ENCODE results near the gene CSRP1. TPM values are rescaled to one million over a fixed set of nuclear protein-coding genes. Genes with fewer than 3 reads are reported as not detected.
"Not testable (repeated sequence)": the region's sequence is repeated elsewhere in the genome, so short reads cannot be mapped to it uniquely, and the experiment has no call there.

Gene CSRP1
- total RNA-seq, 2 donors from 2014 or later, result 25.0 to 51.1 TPM

DNA sequence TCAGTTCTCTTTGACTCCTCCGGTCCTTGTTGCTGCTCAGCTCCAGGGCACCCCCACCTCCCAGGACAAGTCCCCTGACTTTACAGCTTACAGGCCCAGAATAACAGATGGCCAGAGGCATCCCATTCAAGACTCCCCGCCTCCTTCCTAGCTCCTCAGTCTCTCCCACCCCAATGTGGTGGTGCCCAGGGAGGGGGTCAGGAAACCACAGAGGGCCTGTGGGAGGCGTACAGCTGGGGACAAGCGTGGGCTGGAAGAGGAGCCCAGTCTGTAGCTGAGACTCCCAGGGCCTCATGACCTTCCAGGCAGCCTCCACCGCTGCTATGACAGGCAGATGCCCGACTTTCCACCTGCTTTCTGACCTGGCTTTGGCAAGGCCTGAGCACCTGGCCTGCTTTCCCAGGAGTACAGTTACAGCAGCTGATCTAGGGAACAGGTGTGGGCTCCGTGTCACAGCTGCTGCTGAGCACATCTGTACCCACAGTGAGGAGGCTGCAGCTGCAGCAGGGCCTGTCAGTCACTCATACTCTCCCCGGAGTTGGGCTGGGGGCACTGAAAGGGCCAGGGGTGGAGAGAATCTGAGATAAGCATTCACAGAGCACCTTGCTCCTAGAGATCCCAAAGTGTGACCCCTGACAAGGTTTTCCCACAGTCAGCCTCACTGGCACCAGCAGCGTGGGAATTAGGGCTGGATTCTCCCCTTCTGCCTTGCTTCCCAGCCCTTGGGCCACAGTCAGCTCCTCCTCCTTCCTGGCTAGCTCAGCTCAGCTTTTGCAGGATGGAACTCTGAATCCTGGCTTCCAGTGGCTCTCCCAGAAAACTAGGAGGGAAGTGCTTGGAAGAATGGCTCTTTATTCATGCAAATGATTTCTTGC, 24.9 kb upstream of the CSRP1 start:
- Mint-ChIP-seq H3K4me1 (no peaks in the 10 kb centered on the region), H3K36me3 (ENCODE audit: low read depth) (peaks cover 13% of the 10 kb centered on the region), H3K27me3 (peaks cover 7% of the 10 kb centered on the region), H3K4me3 (no peak overlapping the region), H3K27ac (no peak overlapping the region), H3K9me3 (no peaks in the 10 kb centered on the region)
- no peak for ATAC-seq (replicated peaks)

DNA sequence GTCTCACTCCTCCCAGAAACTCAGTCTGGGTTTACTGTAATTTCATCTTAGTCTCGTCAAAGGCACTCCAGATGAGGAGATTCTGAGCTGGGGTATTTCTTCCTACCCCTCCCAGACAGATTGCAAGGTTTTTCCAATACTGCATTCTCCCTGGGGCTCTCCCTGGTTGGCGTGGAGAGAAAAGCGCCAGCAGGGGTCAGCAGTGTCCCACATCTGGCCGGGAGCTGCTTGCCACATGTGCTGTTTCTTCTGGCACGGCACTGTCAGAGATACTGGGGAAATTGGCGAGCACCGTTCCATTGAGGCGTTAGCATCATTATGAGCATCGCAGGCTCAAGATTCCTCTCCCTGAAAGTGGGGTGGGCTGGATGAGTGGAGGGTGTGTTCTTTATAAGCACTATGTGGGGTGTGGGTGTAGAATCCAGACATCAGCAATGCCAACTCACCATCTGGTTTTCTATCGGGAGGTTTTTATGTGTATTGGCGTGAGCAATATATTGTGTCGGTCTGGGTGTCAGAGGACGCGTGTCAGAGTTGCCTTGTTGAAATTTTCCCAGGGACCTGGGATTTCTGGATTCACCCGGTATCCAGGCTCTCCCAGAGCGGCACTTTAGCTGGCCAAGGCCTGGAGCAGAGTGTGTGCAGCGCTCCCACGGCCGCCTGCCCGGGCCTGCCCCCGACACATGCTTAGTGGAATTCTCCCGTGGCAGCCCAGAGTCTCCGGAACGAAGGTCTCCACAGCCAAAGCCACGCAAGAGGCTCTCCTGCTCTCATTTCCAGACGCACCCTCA, 24.0 kb upstream of the CSRP1 start:
- ATAC-seq (replicated peaks), result peak; percentile 52
- Mint-ChIP-seq H3K27ac (no peak overlapping the region), H3K4me1 (no peaks in the 10 kb centered on the region), H3K27me3 (no peaks in the 10 kb centered on the region), H3K4me3 (no peak overlapping the region), H3K36me3 (ENCODE audit: low read depth) (peaks cover 13% of the 10 kb centered on the region), H3K9me3 (no peaks in the 10 kb centered on the region)

DNA sequence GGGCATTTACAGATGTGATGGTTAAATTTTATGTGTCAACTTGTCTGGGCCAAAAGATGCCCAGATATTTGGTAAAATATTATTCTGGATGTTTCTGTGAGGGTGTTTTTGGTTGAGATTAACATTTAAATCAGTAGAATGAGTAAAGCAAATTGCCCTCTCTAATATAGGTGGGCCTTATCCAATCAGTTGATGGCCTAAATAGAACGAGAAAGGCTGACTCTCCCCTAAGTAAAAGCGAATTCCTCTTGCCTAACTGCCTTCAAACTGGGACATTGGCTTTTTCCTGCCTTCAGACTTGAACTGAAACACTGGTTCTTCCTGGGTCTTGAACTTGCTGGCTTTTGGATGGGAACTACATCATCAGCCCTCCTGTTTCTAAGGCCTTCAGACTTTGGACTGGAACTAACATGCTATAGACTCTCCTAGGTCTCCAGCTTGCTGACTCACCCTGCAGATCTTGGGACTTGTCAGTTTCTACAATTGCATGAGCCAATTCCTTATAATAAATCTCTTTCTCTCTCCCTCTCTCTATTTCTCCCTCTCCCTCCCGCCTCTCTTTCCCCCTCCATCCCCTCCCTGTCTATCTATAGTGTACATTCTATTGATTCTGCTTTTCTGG, 21.8 kb upstream of the CSRP1 start:
- Mint-ChIP-seq H3K27ac (no peak overlapping the region), H3K27me3 (no peaks in the 10 kb centered on the region), H3K36me3 (ENCODE audit: low read depth) (peaks cover 18% of the 10 kb centered on the region), H3K4me3 (no peak overlapping the region), H3K9me3 (no peaks in the 10 kb centered on the region), H3K4me1 (no peaks in the 10 kb centered on the region)
- no peak for ATAC-seq (replicated peaks)

- Mint-ChIP-seq H3K4me3 (no peak overlapping the region), H3K36me3 (ENCODE audit: low read depth) (peaks cover 15% of the 10 kb centered on the region), H3K4me1 (no peaks in the 10 kb centered on the region), H3K27ac (no peak overlapping the region), H3K9me3 (no peaks in the 10 kb centered on the region), H3K27me3 (no peaks in the 10 kb centered on the region)
- no peak for ATAC-seq (replicated peaks)
Measured at GRCh38 chr1:201527879-201528278, 21.0 kb upstream of the CSRP1 start.

- H3K4me1 Mint-ChIP-seq, result no peaks in the 10 kb centered on the region
- no peak for ATAC-seq (replicated peaks)
- peaks cover 24% of the 10 kb centered on the region for H3K36me3 Mint-ChIP-seq (ENCODE audit: low read depth)
- H3K27ac Mint-ChIP-seq, result no peak overlapping the region
- no peak overlapping the region for H3K4me3 Mint-ChIP-seq
- no peaks in the 10 kb centered on the region for H3K9me3 Mint-ChIP-seq
- H3K27me3 Mint-ChIP-seq, result no peaks in the 10 kb centered on the region
Measured at GRCh38 chr1:201525193-201525778, 18.4 kb upstream of the CSRP1 start.

GRCh38 chr1:201520046-201520575, 13.2 kb upstream of the CSRP1 start:
- H3K36me3 Mint-ChIP-seq (ENCODE audit: low read depth), result peaks cover 27% of the 10 kb centered on the region
- H3K27ac Mint-ChIP-seq; H3K4me3 Mint-ChIP-seq; H3K9me3 Mint-ChIP-seq; ATAC-seq (replicated peaks); H3K27me3 Mint-ChIP-seq; H3K4me1 Mint-ChIP-seq: not testable (repeated sequence)

DNA sequence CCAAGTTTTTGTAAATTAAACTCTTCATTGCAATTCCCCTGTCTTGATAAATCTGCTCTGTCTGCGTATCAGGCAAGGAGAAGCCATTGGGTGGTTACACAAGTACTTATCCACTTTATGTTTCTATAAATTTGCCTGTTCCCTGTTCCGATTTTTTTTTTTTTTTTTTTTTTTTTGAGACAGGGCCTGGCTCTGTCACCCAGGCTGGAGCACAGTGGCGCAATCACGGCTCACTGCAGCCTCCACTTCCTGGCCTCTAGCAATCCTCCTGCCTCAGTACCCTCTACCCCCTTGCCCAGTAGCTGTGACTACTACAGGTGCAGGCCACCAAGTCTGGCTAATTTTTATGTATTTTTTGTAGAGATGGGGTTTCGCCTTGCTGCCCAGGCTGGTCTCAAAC, 11.1 kb upstream of the CSRP1 start:
- Mint-ChIP-seq H3K36me3 (ENCODE audit: low read depth) (peaks cover 22% of the 10 kb centered on the region), H3K27me3 (no peaks in the 10 kb centered on the region), H3K4me1 (peaks cover 4% of the 10 kb centered on the region), H3K9me3 (no peaks in the 10 kb centered on the region), H3K27ac (no peak overlapping the region), H3K4me3 (no peak overlapping the region)
- no peak for ATAC-seq (replicated peaks)

- Mint-ChIP-seq H3K9me3 (no peaks in the 10 kb centered on the region), H3K4me3 (no peak overlapping the region), H3K27ac (no peak overlapping the region), H3K36me3 (ENCODE audit: low read depth) (peaks cover 22% of the 10 kb centered on the region), H3K4me1 (peaks cover 4% of the 10 kb centered on the region), H3K27me3 (no peaks in the 10 kb centered on the region)
- no peak for ATAC-seq (replicated peaks)
Measured at GRCh38 chr1:201517631-201518030, 10.7 kb upstream of the CSRP1 start.

DNA sequence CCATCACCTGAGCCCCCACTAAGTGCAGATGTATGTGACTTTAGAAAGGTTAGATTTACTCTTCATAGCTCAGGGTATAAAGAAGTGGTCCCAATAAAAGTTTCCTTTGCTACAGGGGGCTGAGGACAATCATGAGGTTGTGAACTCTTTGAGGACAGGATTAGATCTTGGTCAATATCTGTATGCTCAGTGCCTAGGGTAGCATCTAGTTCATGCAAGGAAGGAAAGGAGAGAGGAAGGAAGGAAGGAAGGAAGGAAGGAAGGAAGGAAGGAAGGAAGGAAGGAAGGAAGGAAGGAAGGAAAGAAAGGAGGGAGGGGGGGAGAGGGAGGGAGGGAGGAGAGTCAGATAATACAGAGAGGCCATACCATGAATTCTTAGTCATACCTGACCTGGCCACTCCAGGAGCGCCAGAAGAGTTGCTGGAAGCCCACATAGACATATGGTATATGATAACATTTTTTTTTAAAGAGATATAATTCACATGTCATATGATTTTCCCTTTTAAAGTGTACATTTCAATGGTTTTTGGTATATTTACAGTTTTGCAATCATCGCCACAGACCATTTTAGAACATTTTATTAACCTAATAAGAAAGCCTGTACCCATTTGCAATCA, 9.7 kb upstream of the CSRP1 start:
- H3K4me1 Mint-ChIP-seq, result peaks cover 4% of the 10 kb centered on the region
- H3K27me3 Mint-ChIP-seq, result no peaks in the 10 kb centered on the region
- ATAC-seq (replicated peaks), result no peak
- no peaks in the 10 kb centered on the region for H3K9me3 Mint-ChIP-seq
- no peak overlapping the region for H3K27ac Mint-ChIP-seq
- no peak overlapping the region for H3K4me3 Mint-ChIP-seq
- peaks cover 12% of the 10 kb centered on the region for H3K36me3 Mint-ChIP-seq (ENCODE audit: low read depth)

DNA sequence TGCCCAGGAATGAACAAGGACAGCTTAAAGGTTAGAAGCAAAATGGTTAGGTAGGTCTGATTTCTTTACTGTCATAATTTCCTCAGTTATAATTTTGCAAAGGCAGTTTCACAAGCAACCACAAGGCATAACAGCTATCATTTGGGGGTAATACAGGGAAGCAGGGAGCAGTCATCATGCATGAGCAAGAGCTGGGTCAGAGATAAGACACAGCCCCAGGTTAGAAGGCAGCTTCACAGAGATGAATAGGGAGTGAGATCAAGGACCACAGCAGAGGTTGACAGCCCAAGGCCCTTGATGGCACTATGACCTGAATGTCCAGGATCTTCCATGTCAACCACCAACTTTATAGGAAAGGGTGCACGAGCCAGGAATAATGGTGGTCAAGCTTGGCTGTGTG, 9.0 kb upstream of the CSRP1 start:
- H3K27me3 Mint-ChIP-seq, result no peaks in the 10 kb centered on the region
- no peak overlapping the region for H3K4me3 Mint-ChIP-seq
- ATAC-seq (replicated peaks), result peak; percentile 50
- H3K27ac Mint-ChIP-seq, result no peak overlapping the region
- H3K36me3 Mint-ChIP-seq (ENCODE audit: low read depth), result peaks cover 6% of the 10 kb centered on the region
- H3K9me3 Mint-ChIP-seq, result no peaks in the 10 kb centered on the region
- peaks cover 4% of the 10 kb centered on the region for H3K4me1 Mint-ChIP-seq

DNA sequence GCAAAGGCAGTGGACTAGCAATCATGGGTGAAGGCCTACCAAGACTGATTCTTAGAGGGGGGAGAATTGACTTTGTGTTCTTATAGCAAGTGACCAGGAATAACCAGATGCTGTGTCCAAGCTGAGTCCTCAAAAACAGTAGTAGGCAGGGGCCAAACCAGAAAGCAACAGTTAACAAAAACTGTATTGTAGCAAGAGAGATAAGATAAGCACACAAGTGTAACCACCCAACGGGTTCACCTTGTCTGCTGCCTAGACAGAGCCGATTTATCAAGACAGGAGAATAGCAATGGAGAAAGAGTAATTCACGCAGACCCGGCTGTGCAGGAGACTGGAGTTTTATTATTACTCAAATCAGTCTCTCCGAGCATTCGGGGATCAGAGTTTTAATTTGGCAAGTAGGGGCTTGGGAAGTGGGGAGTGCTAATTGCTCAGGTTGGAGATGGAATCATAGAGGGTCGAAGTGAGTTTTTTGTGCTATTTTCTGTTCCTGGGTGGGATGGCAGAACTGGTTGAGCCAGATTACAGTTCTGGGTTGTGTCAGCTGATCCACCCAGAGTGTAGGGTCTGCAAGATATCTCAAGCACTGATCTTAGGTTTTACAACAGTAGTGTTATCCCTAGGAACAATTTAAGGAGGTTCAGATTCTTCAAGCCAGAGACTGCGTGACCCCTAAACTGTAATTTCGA, 8.3 kb upstream of the CSRP1 start:
- H3K27ac Mint-ChIP-seq, result peak overlapping the region; percentile 7
- H3K27me3 Mint-ChIP-seq, result no peaks in the 10 kb centered on the region
- peaks cover 2% of the 10 kb centered on the region for H3K36me3 Mint-ChIP-seq (ENCODE audit: low read depth)
- peaks cover 4% of the 10 kb centered on the region for H3K4me1 Mint-ChIP-seq
- no peak for ATAC-seq (replicated peaks)
- H3K4me3 Mint-ChIP-seq, result no peak overlapping the region
- H3K9me3 Mint-ChIP-seq, result no peaks in the 10 kb centered on the region

DNA sequence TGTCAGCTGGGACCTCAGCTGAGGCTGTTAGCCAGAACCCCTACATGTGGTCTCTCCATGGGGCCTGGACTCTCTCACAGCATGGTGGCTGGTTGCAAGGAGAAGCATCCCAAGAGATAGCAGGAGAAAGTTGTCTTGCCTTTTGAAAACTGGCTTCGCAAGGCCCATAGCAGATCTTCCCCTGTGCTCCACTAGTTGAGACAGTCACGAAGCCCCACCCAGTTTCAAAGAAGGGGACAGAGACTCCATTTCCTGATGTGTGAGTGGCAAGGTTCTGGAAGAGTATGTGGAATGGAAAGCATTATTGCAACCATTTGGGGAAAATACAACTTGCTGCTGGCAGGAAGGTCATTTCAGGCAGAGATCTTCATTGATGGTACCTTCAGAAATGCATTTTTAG, 7.5 kb upstream of the CSRP1 start:
- Mint-ChIP-seq H3K9me3 (no peaks in the 10 kb centered on the region), H3K4me1 (peaks cover 4% of the 10 kb centered on the region), H3K27me3 (no peaks in the 10 kb centered on the region), H3K4me3 (no peak overlapping the region), H3K36me3 (ENCODE audit: low read depth) (no peaks in the 10 kb centered on the region), H3K27ac (peak overlapping the region; percentile 7)
- no peak for ATAC-seq (replicated peaks)

GRCh38 chr1:201513498-201514243, 6.7 kb upstream of the CSRP1 start:
- peaks cover 4% of the 10 kb centered on the region for H3K4me1 Mint-ChIP-seq
- H3K36me3 Mint-ChIP-seq (ENCODE audit: low read depth), result no peaks in the 10 kb centered on the region
- no peaks in the 10 kb centered on the region for H3K27me3 Mint-ChIP-seq
- no peak overlapping the region for H3K27ac Mint-ChIP-seq
- ATAC-seq (replicated peaks), result no peak
- H3K9me3 Mint-ChIP-seq, result no peaks in the 10 kb centered on the region
- H3K4me3 Mint-ChIP-seq, result no peak overlapping the region

Measured in activated T-helper 17 cell treated with anti-CD3 and anti-CD28 coated beads, Interleukin-2, amount 50 U/mL, for 72 hours (primary cell).